HCT116 (cell line): Measurements from ENCODE around the gene OR10G7. TPM values are rescaled to one million over a fixed set of nuclear protein-coding genes. Genes with fewer than 3 reads are reported as not detected.

ENCODE experiments used
- ATAC-seq: fragments of 200-7000 bp; cut with Tn5 transposase; 2 replicates; pipeline ENCODE4 v1.9.1; 2020; ENCODE audit warnings: mild to moderate bottlenecking, moderate library complexity
- BruUV-seq: library from RNA; stranded (reverse); fragments of 400-500 nt; replicated peaks from 2 replicates; lab custom pipeline; 2021; lab: Mats Ljungman, UMichigan
- CTCF ChIA-PET: fragments of 300-600 bp; sonication (Branson Sonifier 250); formaldehyde crosslinking; loops from one replicate; lab custom pipeline; 2021; ENCODE audit warnings: antibody characterized with exemption; lab: Charles Lee
- POLR2A ChIA-PET: fragments of 300-600, 350-600 bp; sonication (Branson Sonifier 250); formaldehyde crosslinking; loops from one replicate; lab custom pipeline; 2021; ENCODE audit warnings: antibody characterized with exemption; lab: Charles Lee
- RAD21 ChIA-PET, 2 experiments: fragments of 300-600 bp; sonication (Branson Sonifier 250); formaldehyde crosslinking; loops; one replicate each; lab custom pipeline; 2023; ENCODE audit warnings: low total read pairs in 2 of 2; ENCODE audit not compliant: uncharacterized antibody in 2 of 2, unreplicated experiment in 2 of 2, low non-redundant PET in 1 of 2; lab: Charles Lee
- DNase-seq: peaks from one replicate; pipeline ENCODE4 v3.0.0-alpha.2; 2010; ENCODE audit warnings: low read depth, low spot score
- H2AFZ ChIP-seq: fragments of 200-600 bp; shearing (Covaris generic), sonication (generic); 2 replicates; pipeline ENCODE4 v1.6.1; 2017; ENCODE audit warnings: low read depth, mixed run types, mixed read lengths, antibody characterized with exemption, low read length; ENCODE audit not compliant: poor library complexity, severe bottlenecking
- H3K27ac ChIP-seq: 2 replicates; pipeline ENCODE4 v1.5.1; 2012; ENCODE audit warnings: low read depth, low read length
- H3K27me3 ChIP-seq: fragments of 200-600 bp; sonication (generic); 2 replicates; pipeline ENCODE4 v1.6.1; 2016; ENCODE audit warnings: mixed run types, low read length, mixed read lengths; ENCODE audit not compliant: insufficient read depth
- H3K36me3 ChIP-seq, 2 experiments: fragments of 200-500 bp in 1 of 2; fragments of 200-600 bp in 1 of 2; sonication (Bioruptor generic) in 1 of 2; sonication (generic) in 1 of 2; 2 replicates each; pipeline versions ENCODE4 v1.5.1 to v1.6.1; 2014 to 2016; ENCODE audit warnings: low read length in 2 of 2, inconsistent platforms in 1 of 2, mixed read lengths in 1 of 2, mixed run types in 1 of 2; ENCODE audit not compliant: insufficient read depth in 2 of 2, control insufficient read depth in 1 of 2
- H3K4me1 ChIP-seq, 2 experiments: fragments of 200-600 bp in 1 of 2; sonication (generic) in 1 of 2; 2 replicates each; pipeline versions ENCODE4 v1.5.1 to v1.6.1; 2012 to 2017; ENCODE audit warnings: low read length in 2 of 2, inconsistent platforms in 1 of 2, mild to moderate bottlenecking in 1 of 2, mixed read lengths in 1 of 2, mixed run types in 1 of 2, moderate library complexity in 1 of 2; ENCODE audit not compliant: insufficient read depth in 2 of 2, control insufficient read depth in 1 of 2
- H3K4me2 ChIP-seq: fragments of 200-600 bp; sonication (generic); 2 replicates; pipeline ENCODE4 v1.6.1; 2017; ENCODE audit warnings: mixed run types, low read length, mixed read lengths
- H3K4me3 ChIP-seq, 2 experiments: fragments of 200-600 bp in 1 of 2; sonication (generic) in 1 of 2; replicated peaks in 1 of 2; 2 replicates each; pipeline ENCODE4 v1.5.1; 2011 to 2016; ENCODE audit warnings: low read length in 2 of 2, control low read depth in 1 of 2, low read depth in 1 of 2, mild to moderate bottlenecking in 1 of 2, mixed read lengths in 1 of 2, mixed run types in 1 of 2
- H3K79me2 ChIP-seq: fragments of 200-600 bp; sonication (generic); 2 replicates; pipeline ENCODE4 v1.6.1; 2017; ENCODE audit warnings: mild to moderate bottlenecking, mixed run types, low read length, moderate library complexity, mixed read lengths; ENCODE audit not compliant: insufficient read depth
- H3K9ac ChIP-seq: fragments of 200-600 bp; sonication (generic); 2 replicates; pipeline ENCODE4 v1.6.1; 2016; ENCODE audit warnings: low read length, mixed read lengths
- H3K9me2 ChIP-seq: fragments of 200-600 bp; sonication (generic), shearing (Covaris generic); 2 replicates; pipeline ENCODE4 v1.6.1; 2017; ENCODE audit warnings: mixed run types, mild to moderate bottlenecking, moderate library complexity; ENCODE audit not compliant: insufficient read depth
- H3K9me3 ChIP-seq, 2 experiments: fragments of 200-500 bp in 1 of 2; fragments of 200-600 bp in 1 of 2; sonication (Bioruptor generic) in 1 of 2; sonication (generic) in 1 of 2; 2 replicates each; pipeline ENCODE4 v1.6.1; 2014 to 2017; ENCODE audit warnings: low read length in 2 of 2, mixed read lengths in 2 of 2, inconsistent platforms in 1 of 2, low read depth in 1 of 2, mild to moderate bottlenecking in 1 of 2, mixed run types in 1 of 2, moderate library complexity in 1 of 2; ENCODE audit not compliant: control insufficient read depth in 1 of 2, insufficient read depth in 1 of 2
- H4K20me1 ChIP-seq: fragments of 200-600 bp; sonication (generic), shearing (Covaris generic); 2 replicates; pipeline ENCODE4 v1.6.1; 2017; ENCODE audit warnings: mixed run types, mild to moderate bottlenecking, moderate library complexity; ENCODE audit not compliant: insufficient read depth
- CBX3 ChIP-seq: IDR thresholded peaks from 2 replicates; pipeline ENCODE4 v1.6.1; 2012; ENCODE audit warnings: low read depth
- ELF1 ChIP-seq: IDR thresholded peaks from 2 replicates; pipeline ENCODE4 v1.6.1; 2012; ENCODE audit warnings: low read depth, borderline replicate concordance
- POLR2A ChIP-seq: IDR thresholded peaks from 2 replicates; pipeline ENCODE4 v1.7.0; 2011; ENCODE audit warnings: borderline replicate concordance; ENCODE audit not compliant: insufficient read depth, insufficient read length; ENCODE audit errors: extremely low read depth
- ZNF274 ChIP-seq: fragments of 200-500 bp; sonication (Bioruptor generic); IDR thresholded peaks from 2 replicates; pipeline ENCODE4 v1.6.1; 2014; ENCODE audit warnings: mild to moderate bottlenecking, low read depth, low read length, inconsistent platforms
- intact Hi-C: fragments of 100-400 bp; cut with micrococcal nuclease; formaldehyde crosslinking; loops from 2 replicates; pipeline ENCODE4 v1.10.0; 2022
- total RNA-seq: library from RNA; stranded (reverse); gene quantifications from one replicate; pipeline ENCODE4 v1.2.1, GENCODE V29; 2021; ENCODE audit not compliant: unreplicated experiment

OR10G7 gene
- total RNA-seq, 1 experiment from 2014 or later: not detected

GRCh38 chr11:124012697-124013096, 28.4 kb downstream of the OR10G7 start, which contains the start of gene OR10G4:
TSS of gene OR10G4 (plus strand) at chr11:124012997. CDS start at chr11:124015575, 2,578 bp downstream.
- Histone ChIP-seq H3K9ac (no peak within 1 kb of the TSS), H4K20me1 (no peaks in the 10 kb centered on the region; the same call in 1 of the 2 replicates), H3K27ac (no peak within 1 kb of the TSS), H3K9me3 (no peaks in the 10 kb centered on the region), H3K9me2 (no peaks in the 10 kb centered on the region), H3K4me1 (no peaks in the 10 kb centered on the region), H3K4me3 (no peak within 1 kb of the TSS), H3K4me2 (no peak within 1 kb of the TSS), H3K27me3 (peaks cover 19% of the 10 kb centered on the region), H3K36me3 (no peaks in the 10 kb centered on the region; a peak in 1 of 4 replicates), H2AFZ (no peak within 1 kb of the TSS), H3K79me2 (no peaks in the 10 kb centered on the region)
- ChIA-PET RAD21 (no interaction called here), CTCF (no interaction called here), POLR2A (no interaction called here)
- TF ChIP-seq POLR2A: no peak
- DNase-seq (no peak), ATAC-seq (no peak)
- no TSS peak for BruUV-seq
- intact Hi-C loops: no loop called here

- no peak for DNase-seq
- ChIA-PET POLR2A (no interaction called here), CTCF (no interaction called here), RAD21 (no interaction called here)
- intact Hi-C loops: no loop called here
- Histone ChIP-seq H3K36me3 (no peaks in the 10 kb centered on the region), H3K4me2 (no peak within 1 kb of the TSS), H4K20me1 (no peaks in the 10 kb centered on the region), H3K4me1 (no peaks in the 10 kb centered on the region), H2AFZ (no peak within 1 kb of the TSS), H3K9me3 (no peaks in the 10 kb centered on the region), H3K27me3 (peaks cover 30% of the 10 kb centered on the region), H3K79me2 (no peaks in the 10 kb centered on the region), H3K27ac (no peak within 1 kb of the TSS), H3K9me2 (no peaks in the 10 kb centered on the region), H3K4me3 (no peak within 1 kb of the TSS)
- no TSS peak for BruUV-seq
- no peak for TF ChIP-seq CBX3
- no peak for TF ChIP-seq ZNF274
- no peak for TF ChIP-seq ELF1
- TF ChIP-seq, all 23 proteins: peak for 0
- ATAC-seq: no peak
- H3K9ac ChIP-seq: no peak within 1 kb of the TSS
These were observed 46.0 kb downstream of the OR10G7 start, which contains the start of gene OR10G6 for GRCh38 chr11:123995119-123995518. TSS of gene OR10G6 (minus strand) at chr11:123995161. CDS start at chr11:123995161, 0 bp downstream.

Other genes with a start within 250 kb of the OR10G7 start
- not detected for gene OR6M1, start 235.0 kb downstream of the OR10G7 start, total RNA-seq
- not detected for gene TMEM225, start 155.7 kb downstream of the OR10G7 start, total RNA-seq
- gene OR8D4, start 139.2 kb downstream of the OR10G7 start, total RNA-seq: not detected
- gene OR4D5, start 101.7 kb downstream of the OR10G7 start, total RNA-seq: not detected
- gene OR6T1, start 97.5 kb downstream of the OR10G7 start, total RNA-seq: not detected
- not detected for gene OR10S1, start 63.5 kb downstream of the OR10G7 start, total RNA-seq
- gene OR10G6, start 46.2 kb downstream of the OR10G7 start, total RNA-seq: not detected
- not detected for gene OR10G4, start 28.3 kb downstream of the OR10G7 start, total RNA-seq
- gene OR10G9, start 18.3 kb downstream of the OR10G7 start, total RNA-seq: not detected
- not detected for gene OR10G8, start 14.5 kb downstream of the OR10G7 start, total RNA-seq
- 5.0 TPM for gene VWA5A, start 74.1 kb upstream of the OR10G7 start, total RNA-seq
- not detected for gene OR10D3, start 142.0 kb upstream of the OR10G7 start, total RNA-seq
- gene OR8G1, start 199.8 kb upstream of the OR10G7 start, total RNA-seq: not detected
- not detected for gene OR8G5, start 215.1 kb upstream of the OR10G7 start, total RNA-seq